Endothelial cell of umbilical vein (primary cell): ENCODE measurements around the gene ATP5MG.

ENCODE experiments used
- MYC ChIP-seq: IDR thresholded peaks from one replicate; pipeline ENCODE4 v1.6.1; 2011; ENCODE audit warnings: mild to moderate bottlenecking, low read depth, low read length
- POLR2A ChIP-seq: IDR thresholded peaks from 2 replicates; pipeline ENCODE4 v1.6.1; 2012; ENCODE audit warnings: low read depth, mild to moderate bottlenecking, control low read depth, low read length
- POLR2AphosphoS5 ChIP-seq: IDR thresholded peaks from 2 replicates; pipeline ENCODE4 v1.6.1; 2012; ENCODE audit warnings: low read depth, mild to moderate bottlenecking, control low read depth, low read length, moderate library complexity; ENCODE audit not compliant: insufficient read depth
- TF ChIP-seq, protein P1 (sequence below), 2 donors: IDR thresholded peaks; 1 replicate in 1 of 2; 2 replicates in 1 of 2; pipeline ENCODE4 v1.5.1; 2011; ENCODE audit warnings: low read length in 2 of 2, mild to moderate bottlenecking in 2 of 2, moderate library complexity in 2 of 2, control low read depth in 1 of 2, inconsistent platforms in 1 of 2, low read depth in 1 of 2; ENCODE audit not compliant: insufficient read depth in 1 of 2; ENCODE audit errors: extremely low read depth in 1 of 2

DNA sequence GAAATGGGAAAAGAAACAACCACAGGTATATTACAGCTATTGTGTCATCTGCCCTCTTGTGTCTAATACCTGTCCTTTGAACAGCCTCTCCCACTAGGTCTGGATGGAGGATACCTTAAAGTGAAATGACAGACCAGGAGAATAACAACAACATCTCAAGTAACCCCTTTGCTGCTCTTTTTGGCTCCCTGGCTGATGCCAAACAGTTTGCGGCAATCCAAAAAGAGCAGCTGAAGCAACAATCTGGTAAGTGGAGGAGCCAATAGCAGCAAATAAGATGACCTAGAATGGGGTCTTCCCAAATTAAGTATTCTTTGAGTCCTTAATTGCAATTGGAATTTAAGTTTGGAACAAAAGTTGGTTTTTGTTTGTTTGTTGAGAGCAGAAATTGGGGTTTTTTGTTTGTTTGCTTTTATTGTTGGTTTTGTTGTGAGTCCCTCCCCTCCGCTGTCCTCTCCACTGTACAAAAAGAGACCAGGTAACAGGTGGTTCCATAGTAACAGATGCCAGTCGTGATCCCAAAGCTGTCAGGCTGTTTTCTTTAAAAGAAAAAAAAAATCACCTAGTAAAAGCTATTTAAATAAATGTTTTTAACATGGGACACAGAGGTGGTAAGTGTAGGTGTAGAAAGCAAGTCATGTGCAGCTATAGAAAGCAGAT is 36.3 kb upstream of the ATP5MG start:
- TF ChIP-seq POLR2AphosphoS5 (no peak), MYC (no peak), POLR2A (no peak)
- TF ChIP-seq, protein P1, sequence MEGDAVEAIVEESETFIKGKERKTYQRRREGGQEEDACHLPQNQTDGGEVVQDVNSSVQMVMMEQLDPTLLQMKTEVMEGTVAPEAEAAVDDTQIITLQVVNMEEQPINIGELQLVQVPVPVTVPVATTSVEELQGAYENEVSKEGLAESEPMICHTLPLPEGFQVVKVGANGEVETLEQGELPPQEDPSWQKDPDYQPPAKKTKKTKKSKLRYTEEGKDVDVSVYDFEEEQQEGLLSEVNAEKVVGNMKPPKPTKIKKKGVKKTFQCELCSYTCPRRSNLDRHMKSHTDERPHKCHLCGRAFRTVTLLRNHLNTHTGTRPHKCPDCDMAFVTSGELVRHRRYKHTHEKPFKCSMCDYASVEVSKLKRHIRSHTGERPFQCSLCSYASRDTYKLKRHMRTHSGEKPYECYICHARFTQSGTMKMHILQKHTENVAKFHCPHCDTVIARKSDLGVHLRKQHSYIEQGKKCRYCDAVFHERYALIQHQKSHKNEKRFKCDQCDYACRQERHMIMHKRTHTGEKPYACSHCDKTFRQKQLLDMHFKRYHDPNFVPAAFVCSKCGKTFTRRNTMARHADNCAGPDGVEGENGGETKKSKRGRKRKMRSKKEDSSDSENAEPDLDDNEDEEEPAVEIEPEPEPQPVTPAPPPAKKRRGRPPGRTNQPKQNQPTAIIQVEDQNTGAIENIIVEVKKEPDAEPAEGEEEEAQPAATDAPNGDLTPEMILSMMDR (IDR thresholded peaks at IDR 0.05; ENCODE audit: extremely low read depth in 1 of 2, insufficient read depth in 1 of 2, low read depth in 1 of 2, low read length in 2 of 2) = no peak
